ENCODE data around the gene CPSF7.
"Not testable (repeated sequence)": the region's sequence is repeated elsewhere in the genome, so short reads cannot be mapped to it uniquely, and the experiment has no call there.

The CPSF7 gene

DNA sequence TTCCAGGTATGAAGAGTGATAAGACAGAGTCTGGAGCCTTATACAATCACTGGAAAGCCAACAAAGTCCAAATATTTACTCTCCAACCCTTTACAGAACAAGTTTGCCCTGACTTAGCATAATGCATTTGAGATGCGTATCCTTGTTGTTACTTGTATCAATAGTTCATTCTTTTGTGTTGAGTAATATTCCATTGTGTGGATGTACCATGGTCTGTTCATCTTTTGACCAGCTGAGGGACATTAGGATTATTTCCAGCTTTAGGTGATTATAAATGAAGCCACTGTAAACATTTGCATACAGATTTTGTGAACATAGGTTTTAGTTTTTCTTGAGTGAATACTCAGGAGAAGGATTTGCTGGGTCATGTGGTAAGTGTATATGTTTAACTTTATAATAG lies 9.8 kb upstream of the CPSF7 start:
- no peak for DNase-seq (ENCODE audit: low spot score)

DNA sequence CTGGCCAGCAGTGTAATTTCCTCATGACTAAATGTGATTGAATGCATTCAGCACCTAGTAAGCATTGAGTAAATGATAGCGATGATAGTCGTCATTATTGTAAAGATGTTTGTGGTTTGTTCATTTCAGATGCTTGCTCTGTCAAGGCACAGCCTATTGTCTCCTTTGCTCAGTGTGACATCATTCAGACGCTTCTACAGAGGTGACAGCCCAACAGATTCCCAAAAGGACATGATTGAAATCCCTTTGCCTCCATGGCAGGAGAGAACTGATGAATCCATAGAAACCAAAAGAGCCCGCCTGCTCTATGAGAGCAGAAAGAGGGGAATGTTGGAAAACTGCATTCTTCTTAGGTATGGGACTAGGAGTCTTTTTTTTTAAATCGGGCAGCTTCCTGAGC lies 7.7 kb upstream of the CPSF7 start:
- DNase-seq (ENCODE audit: low spot score): no peak

DNA sequence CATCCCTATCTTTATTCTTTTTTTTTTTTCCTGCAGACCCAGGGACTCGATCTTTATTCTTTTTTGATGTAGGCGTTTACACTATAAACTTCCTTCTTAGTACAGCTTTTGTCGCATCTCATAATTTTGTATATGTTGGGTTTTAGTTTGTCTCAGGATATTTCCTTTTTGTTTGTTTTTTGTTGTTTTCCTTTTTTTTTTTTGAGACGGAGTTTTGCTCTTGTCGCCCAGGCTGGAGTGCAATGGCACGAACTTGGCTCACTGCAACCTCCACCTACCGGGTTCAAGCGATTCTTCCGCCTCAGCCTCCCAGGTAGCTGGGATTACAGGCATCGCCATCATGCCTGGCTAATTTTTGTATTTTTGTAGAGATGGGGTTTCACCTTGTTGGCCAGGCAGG lies 1.1 kb upstream of the CPSF7 start:
- DNase-seq (ENCODE audit: low spot score): not testable (repeated sequence)

DNA sequence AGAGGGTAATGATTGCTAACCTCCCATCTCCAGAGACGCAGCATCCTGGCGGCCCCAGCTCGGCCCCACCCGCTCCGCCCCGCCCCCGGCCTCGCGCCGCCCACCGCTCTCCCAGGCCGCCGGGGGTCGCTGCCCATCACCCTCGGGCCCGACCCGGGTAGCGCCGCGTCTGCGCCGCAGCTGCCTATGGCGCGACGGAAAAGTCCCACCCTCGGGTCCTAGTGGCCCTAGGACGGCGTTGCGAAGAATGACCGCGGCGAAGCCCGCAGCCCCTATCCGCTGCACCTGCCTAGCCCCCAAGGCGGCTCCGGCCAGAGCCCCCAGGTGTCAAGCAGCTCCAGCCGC lies 457 bp downstream of the CPSF7 start:
- peak; percentile 89 for DNase-seq (ENCODE audit: low spot score)

DNA sequence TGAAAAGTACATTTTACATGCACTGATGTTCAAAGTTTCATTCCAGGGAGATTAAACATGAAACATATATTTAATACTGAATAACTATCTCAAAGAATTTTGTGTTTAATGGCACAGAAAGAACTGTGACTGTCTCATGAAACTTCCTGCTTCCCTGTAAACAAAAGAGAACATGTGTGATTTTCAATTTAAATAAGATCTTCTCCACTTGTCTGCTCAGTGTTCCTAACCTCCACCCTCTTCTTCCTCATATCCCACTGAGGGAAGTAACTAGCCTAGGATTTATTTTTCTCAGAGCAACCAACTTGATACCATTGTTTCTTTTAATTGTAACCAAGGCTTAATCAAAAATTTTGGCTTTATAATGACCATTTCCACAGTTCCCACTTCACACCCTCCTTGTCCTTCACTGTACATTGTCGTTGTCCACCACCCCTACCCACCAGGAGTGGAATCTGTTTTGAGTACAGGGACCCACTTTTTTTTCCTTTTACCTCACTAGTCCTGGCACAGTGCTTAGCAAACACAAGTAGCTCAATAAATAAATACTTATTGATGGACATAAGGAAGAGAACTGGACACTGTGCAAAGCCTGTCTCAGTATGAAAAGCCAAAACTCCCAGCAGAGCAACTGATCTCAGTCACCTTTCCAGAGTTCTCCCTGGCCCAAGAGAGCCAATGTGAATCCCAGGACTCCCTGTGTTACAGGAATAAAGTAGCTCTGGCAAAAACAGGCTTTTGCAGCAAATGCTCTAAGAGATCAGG lies 4.2 kb downstream of the CPSF7 start:
- DNase-seq (ENCODE audit: low spot score): no peak

DNA sequence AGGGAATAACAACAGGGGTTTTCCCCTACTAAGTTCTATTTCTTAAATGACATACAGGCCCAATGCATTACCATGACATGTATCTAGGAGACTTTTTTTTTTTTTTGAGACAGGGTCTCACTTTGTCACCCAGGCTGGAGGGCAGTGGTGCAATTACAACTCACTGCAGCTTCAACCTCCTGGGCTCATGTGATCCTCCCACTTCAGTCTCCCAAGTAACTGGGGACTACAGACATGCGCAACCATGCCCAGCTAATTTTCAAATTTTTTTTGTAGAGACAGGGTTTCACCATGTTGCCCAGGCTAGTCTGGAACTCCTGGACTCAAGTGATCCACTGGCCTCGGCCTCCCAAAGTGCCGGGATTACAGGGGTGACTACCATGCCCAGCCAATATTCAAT lies 7.5 kb downstream of the CPSF7 start:
- DNase-seq (ENCODE audit: low spot score): no peak

DNA sequence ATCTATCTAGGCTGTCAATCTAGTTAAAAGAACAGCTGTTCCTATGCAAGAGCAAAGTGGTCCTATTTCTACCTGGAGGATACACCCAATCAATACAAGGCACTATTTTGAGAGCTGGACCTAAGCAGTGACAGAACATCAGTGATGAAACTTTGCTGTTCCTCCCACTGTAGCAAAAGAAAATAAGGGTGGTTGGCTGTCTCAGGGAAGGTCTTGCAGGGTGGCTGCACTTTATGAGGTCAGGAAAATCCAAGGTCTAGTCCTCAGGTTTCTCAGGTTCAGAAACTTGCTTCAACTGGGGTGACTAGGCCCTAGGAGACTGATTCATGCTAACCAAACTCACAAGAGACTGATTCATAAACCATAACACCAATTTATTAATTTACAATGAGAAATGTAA lies 11.6 kb downstream of the CPSF7 start:
- DNase-seq (ENCODE audit: low spot score): no peak

DNA sequence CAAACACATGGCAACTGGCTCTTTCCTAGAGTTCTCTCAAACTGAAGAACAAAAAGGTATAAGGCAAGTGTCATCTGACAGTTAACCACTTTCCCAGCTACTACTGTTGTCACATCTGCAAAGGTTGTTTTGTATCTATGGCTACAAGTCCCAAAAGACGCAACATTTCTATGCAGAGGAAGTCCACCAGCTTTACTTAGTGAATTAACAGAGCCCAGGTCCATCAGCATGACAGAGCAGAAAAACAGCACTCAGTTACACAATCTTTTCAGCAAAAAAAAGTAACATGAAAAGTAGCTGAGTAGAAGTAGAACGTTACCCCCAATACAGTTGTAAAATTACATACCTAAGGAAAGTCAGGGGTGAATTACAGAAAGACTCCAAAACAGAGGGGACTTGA lies 12.1 kb downstream of the CPSF7 start:
- DNase-seq (ENCODE audit: low spot score): no peak

GRCh38 chr11:61416941-61417340 lies 12.8 kb downstream of the CPSF7 start:
- no peak for DNase-seq (ENCODE audit: low spot score)

DNA sequence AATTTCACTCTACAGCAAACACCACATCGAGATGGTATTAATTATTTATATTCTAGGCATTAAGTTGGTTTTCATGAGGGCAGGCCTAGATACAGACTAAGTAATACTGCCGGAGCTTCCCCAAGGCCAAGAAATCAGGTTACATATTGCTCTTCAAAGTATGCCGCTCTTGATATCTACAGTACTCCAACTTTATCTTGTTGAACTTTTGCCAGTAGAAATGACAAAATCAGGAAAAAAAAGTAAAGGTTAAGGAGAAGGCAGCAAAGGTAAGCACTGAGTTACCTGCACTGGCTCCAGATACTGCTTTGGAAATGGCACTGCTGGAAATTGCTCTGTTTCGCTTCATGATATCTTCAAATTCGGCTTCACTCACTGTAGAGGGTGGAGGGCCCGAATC lies 14.4 kb downstream of the CPSF7 start:
- DNase-seq (ENCODE audit: low spot score): no peak

- no peak for DNase-seq (ENCODE audit: low spot score)
Observed at GRCh38 chr11:61414547-61414946, 15.2 kb downstream of the CPSF7 start.

- no peak for DNase-seq (ENCODE audit: low spot score)
Observed at GRCh38 chr11:61413496-61413895, 16.3 kb downstream of the CPSF7 start.

- no peak for DNase-seq (ENCODE audit: low spot score)
Observed at GRCh38 chr11:61411589-61411988, 18.2 kb downstream of the CPSF7 start.

DNA sequence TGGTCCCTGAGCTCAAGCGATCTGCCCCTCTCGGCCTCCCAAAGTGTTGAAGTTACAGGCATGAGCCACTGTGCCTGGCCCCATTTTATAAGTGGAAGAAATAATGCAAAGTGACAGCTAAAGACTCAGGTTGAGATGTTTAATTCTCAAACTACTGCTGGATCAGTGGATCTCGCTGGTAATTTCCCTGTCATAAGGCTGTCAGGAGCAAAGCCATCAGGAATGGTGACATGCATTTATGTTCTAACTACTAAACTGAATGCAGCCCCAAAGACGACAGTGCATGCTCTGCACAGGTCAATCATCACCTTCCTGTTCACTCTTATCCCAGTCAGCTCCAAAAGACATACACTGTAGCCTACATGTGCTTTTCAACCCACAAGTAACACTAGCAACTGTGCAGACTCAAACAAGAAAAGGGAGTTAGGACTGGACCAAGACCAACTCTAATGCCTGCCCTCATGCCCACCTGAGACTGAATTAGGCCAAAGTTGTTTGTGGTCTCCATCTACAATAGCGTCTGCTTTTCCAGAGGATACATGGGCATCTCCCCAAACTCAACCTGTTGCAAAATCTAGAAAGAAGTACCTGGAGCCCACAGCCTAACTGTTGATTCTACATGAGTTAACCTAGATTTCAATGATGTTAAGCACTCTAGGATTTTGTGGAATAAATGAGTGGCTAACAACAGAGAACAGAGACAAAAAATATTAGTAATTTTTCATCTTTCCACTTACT lies 22.6 kb downstream of the CPSF7 start:
- DNase-seq (ENCODE audit: low spot score): no peak

DNA sequence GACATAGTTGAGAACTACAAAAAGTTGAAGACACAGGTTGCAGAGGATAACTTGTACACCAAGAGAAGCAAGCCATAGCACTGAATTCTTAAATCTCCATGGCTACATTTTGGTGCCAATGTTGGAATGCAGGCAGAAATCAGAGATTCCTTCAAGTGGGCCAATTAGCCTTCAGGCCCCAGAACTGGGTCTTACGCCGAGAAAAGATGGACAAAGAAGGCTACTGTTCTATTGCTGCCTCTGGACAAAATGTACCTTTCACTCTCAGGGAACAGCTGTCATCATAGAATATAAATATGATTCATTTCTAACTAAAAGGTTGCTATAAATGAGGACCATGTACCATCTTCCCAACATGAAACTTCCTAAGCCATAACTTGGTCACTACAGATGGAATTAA lies 23.7 kb downstream of the CPSF7 start:
- no peak for DNase-seq (ENCODE audit: low spot score)

DNA sequence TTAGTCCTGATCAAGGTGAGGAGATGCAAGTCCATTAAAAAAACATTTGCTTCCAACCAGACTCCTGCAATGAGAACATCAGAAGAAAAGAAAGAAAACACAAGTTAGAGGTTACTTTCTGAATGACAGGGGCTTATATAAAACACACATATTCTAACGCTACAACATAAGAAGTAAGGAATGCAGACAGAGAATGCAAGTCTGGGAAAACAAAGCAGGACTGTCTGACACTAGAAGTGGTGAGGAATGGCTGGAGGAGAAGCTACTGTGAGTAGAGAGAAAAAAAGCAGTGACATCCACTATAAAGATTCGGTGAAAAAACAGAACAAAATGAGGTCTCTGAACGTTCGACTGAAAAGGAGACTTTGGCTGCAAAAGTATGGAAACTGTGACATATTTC lies 25.1 kb downstream of the CPSF7 start:
- no peak for DNase-seq (ENCODE audit: low spot score)

DNA sequence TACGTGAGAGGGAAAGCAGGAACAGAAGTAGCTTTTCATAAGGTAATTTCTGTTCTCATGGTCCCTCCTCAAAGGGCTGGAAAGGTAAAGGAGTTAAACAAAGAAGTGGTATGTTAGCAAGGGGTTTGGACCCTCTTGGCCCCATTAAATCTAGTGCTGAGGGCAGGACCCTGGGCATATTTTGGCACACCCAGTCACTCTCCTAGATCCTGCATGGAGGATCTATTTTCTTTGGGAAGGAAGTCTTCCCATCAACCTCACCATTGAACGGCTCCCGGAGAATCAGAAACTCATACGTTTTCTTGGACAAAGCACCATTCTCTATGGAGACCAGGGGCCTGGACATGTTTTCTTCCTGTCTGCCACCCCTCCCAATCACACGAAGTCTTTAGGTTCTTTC lies 25.7 kb downstream of the CPSF7 start:
- DNase-seq (ENCODE audit: low spot score): no peak

DNA sequence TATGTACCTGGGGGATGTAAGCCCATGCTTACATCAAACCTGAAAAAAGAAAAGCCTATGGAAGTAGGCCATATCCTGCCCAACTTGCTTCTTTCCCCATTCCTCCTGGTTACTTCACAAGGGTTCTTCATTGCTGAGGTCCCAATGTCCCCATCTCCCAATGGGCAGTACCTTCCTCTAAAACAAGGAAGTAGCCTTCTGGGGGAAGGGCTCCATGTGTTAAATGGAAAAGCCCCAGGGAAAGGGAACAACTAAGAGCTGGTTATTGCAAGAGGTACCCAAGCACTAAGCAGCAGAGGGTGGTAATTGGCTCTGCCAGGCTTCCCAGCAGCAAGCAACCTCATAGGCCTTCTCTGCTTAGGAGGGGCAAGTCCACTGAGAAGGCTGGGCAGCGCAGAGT lies 26.1 kb downstream of the CPSF7 start:
- DNase-seq (ENCODE audit: low spot score): no peak

GRCh38 chr11:61401573-61401972 lies 28.2 kb downstream of the CPSF7 start:
- DNase-seq (ENCODE audit: low spot score): no peak

DNA sequence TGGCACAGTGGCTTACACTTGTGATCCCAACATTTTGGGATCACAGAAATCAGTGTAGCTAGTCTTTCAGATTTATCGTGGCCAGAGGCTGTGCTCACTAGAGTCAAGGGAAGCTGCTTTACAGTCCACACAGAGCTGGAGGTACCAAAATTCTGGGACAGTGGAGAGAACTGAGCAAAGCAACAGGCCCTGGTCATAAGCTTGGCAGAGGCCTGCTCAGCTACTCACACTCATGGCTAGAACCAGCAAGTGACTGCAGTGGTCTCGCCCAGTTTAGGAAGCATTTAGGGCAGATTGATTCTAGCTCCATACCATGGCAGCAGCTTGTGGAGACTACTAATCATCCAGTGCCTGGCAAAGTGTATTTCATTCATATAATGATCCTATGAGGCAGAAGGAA lies 28.6 kb downstream of the CPSF7 start:
- DNase-seq (ENCODE audit: low spot score): no peak

DNA sequence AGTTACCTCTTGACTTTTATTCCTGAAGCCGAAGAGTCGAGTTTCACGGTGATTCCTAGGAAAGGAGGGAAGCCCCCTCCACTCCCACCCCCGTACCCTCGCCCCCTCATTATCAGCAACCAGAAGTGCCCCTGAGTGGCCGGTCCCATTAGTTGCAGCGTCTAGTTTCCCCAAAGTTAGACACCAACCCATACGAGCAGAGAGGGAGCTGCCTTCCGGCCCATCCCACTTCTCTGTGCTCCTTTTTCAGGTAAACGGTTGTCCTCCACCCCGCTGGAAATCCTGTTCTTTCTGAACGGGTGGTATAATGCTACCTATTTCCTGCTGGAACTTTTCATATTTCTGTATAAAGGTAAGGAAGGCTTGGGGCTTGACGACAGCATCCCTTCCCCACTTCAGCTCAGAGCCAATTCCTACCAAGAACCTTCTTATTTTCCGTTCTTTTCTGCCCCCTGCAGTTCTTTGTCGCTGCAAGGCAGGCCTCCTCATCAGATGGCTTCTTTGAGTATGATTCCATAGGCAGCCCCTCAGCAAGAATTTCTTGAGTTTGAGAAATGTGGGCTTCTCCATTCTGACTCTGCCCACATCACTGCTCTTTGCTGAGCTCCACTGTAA lies 36.7 kb downstream of the CPSF7 start:
- DNase-seq (ENCODE audit: low spot score): no peak

DNA sequence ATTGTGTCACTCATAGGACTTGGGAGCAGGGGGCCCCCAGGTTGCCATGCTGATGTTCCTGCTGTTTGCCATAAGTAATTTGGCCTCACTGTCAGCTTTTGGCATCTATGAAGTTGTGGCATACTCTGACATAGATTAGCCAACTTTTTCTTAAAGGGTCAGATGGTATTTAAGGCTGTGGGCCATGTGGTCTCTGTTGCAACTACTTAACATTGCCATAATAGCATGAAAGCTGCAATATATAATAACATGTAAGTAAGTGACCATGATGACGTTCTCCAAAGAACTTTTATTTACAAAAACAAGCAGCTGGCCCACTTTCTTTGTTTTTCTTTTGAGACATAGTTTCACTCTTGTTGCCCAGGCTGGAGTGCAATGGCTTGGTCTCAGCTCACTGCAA lies 39.6 kb downstream of the CPSF7 start:
- no peak for DNase-seq (ENCODE audit: low spot score)

Measured in ecto neural progenitor cell (in vitro differentiated cells).